ENCODE measurements around the gene TCF7. TPM values are rescaled to one million over a fixed set of nuclear protein-coding genes. Genes with fewer than 3 reads are reported as not detected.

The TCF7 gene
- total and polyA plus RNA-seq, 2 of the 13 experiments (the other 11 are each of a cell fraction or from before 2014, with no cell fraction given), result 6.3 to 6.8 TPM

DNA sequence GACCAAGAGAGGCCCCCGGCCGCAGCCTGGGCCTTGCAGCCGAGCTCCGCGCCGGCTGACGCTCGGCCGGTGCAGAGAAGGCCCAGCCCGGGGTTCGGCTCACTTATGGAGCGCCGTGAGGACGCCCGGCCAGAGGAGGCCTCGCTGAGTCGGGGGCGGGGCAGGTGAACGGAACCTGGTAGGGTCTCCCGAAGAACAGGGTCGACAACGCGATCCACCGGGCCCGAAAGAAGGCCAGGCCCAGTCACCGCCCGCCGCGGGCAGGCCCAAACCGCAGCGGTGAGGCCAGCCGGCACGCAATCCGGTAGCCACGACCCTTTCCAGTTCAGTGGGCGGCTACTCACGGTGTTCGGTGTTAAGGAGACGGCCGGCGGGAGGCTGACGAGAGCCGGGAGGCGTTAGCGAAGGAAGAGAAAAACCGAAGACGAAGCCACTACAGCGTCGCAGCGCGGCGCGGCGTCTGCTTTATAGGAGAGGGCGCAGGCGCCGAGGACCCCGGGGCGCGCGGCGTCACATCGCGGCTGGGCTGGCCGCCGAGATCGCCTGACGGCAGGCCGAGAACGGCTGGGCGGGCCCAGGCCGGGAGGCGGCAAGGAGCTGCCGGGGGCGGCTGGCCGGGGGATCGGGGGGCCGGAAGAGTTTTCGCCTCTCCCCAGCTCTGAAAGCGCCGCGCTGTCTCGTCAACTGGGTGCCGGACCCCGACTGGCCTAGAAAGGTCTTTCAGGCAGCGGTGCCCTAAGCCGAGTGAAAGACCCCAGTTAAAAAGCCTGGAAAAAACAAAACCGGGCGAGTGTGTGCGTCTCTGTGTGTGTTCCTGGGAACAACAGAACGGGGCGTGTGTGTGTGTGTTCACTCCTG lies 62.3 kb downstream of the TCF7 start, which contains the start of gene SKP1 (continued):
- no peak for TF ChIP-seq CHD2 (IDR thresholded peaks at IDR 0.05; ENCODE audit: low read depth, low read length)
- no peak for TF ChIP-seq PAX8 (CRISPR knock-in tag; IDR thresholded peaks at IDR 0.05; ENCODE audit: borderline replicate concordance)
- TF ChIP-seq ZMYM4 (CRISPR knock-in tag; IDR thresholded peaks at IDR 0.05), result peak; percentile 94
- TF ChIP-seq RCOR2 (CRISPR knock-in tag; IDR thresholded peaks at IDR 0.05), result no peak
- peak; percentile 89; the same call in 1 of the 2 replicates for TF ChIP-seq ZSCAN30 (CRISPR knock-in tag; IDR thresholded peaks at IDR 0.05)
- TF ChIP-seq ZIK1 (CRISPR knock-in tag; IDR thresholded peaks at IDR 0.05; ENCODE audit: borderline replicate concordance, low read depth), result peak; percentile 59; the same call in 1 of the 2 replicates
- TF ChIP-seq, protein P1, sequence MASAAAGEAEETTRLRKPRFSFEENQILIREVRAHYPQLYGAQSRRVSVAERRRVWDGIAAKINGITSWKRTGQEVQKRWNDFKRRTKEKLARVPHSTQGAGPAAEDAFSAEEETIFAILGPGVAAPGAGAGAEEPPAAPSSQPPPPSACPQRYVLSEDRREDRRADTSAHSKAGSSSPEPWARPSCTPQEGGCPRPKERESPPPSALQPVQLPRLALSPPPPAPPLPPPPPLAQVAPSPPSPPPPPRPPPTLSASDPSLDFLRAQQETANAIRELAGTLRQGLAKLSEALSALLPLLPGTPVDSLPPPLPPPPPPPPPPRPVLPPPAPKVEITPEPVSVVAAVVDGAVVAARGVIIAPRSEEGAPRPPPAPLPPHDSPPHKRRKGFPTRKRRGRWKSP (CRISPR knock-in tag; IDR thresholded peaks at IDR 0.05), result peak; percentile 79
- TF ChIP-seq, protein P2, sequence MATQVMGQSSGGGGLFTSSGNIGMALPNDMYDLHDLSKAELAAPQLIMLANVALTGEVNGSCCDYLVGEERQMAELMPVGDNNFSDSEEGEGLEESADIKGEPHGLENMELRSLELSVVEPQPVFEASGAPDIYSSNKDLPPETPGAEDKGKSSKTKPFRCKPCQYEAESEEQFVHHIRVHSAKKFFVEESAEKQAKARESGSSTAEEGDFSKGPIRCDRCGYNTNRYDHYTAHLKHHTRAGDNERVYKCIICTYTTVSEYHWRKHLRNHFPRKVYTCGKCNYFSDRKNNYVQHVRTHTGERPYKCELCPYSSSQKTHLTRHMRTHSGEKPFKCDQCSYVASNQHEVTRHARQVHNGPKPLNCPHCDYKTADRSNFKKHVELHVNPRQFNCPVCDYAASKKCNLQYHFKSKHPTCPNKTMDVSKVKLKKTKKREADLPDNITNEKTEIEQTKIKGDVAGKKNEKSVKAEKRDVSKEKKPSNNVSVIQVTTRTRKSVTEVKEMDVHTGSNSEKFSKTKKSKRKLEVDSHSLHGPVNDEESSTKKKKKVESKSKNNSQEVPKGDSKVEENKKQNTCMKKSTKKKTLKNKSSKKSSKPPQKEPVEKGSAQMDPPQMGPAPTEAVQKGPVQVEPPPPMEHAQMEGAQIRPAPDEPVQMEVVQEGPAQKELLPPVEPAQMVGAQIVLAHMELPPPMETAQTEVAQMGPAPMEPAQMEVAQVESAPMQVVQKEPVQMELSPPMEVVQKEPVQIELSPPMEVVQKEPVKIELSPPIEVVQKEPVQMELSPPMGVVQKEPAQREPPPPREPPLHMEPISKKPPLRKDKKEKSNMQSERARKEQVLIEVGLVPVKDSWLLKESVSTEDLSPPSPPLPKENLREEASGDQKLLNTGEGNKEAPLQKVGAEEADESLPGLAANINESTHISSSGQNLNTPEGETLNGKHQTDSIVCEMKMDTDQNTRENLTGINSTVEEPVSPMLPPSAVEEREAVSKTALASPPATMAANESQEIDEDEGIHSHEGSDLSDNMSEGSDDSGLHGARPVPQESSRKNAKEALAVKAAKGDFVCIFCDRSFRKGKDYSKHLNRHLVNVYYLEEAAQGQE (IDR thresholded peaks at IDR 0.05; ENCODE audit: borderline replicate concordance in 1 of 2, low read depth in 1 of 2, low read length in 2 of 2), result peak in 1 of 2 experiments; percentile 53; a peak in 1 of 4 replicates
- TF ChIP-seq, protein P3, sequence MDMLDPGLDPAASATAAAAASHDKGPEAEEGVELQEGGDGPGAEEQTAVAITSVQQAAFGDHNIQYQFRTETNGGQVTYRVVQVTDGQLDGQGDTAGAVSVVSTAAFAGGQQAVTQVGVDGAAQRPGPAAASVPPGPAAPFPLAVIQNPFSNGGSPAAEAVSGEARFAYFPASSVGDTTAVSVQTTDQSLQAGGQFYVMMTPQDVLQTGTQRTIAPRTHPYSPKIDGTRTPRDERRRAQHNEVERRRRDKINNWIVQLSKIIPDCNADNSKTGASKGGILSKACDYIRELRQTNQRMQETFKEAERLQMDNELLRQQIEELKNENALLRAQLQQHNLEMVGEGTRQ (IDR thresholded peaks at IDR 0.05; ENCODE audit: low read depth, low read length), result no peak
- TF ChIP-seq, protein P3 (CRISPR knock-in tag; IDR thresholded peaks at IDR 0.05; ENCODE audit: borderline replicate concordance), result no peak
- TF ChIP-seq GPN1 (CRISPR knock-in tag; IDR thresholded peaks at IDR 0.05; ENCODE audit: borderline replicate concordance), result no peak
- TF ChIP-seq, protein P4, sequence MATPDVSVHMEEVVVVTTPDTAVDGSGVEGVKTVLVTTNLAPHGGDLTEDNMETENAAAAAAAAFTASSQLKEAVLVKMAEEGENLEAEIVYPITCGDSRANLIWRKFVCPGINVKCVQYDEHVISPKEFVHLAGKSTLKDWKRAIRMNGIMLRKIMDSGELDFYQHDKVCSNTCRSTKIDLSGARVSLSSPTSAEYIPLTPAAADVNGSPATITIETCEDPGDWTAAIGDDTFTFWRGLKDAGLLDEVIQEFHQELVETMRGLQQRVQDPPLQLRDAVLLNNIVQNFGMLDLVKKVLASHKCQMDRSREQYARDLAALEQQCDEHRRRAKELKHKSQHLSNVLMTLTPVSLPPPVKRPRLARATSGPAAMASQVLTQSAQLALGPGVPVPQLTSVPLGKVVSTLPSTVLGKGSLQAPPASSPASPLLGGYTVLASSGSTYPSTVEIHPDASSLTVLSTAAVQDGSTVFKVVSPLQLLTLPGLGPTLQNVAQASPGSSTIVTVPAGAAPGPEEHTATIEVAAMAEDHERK (CRISPR knock-in tag; IDR thresholded peaks at IDR 0.05; ENCODE audit: low read depth), result peak; percentile 53; the same call in 1 of the 2 replicates
- TF ChIP-seq ZC3H4 (CRISPR knock-in tag; IDR thresholded peaks at IDR 0.05; ENCODE audit: borderline replicate concordance), result no peak
- TF ChIP-seq, protein P5, sequence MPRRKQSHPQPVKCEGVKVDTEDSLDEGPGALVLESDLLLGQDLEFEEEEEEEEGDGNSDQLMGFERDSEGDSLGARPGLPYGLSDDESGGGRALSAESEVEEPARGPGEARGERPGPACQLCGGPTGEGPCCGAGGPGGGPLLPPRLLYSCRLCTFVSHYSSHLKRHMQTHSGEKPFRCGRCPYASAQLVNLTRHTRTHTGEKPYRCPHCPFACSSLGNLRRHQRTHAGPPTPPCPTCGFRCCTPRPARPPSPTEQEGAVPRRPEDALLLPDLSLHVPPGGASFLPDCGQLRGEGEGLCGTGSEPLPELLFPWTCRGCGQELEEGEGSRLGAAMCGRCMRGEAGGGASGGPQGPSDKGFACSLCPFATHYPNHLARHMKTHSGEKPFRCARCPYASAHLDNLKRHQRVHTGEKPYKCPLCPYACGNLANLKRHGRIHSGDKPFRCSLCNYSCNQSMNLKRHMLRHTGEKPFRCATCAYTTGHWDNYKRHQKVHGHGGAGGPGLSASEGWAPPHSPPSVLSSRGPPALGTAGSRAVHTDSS (CRISPR knock-in tag; conservative IDR thresholded peaks at IDR 0.05), result 0 out of 2 replicates have a peak, but pooled peaks have one; percentile 68
- TF ChIP-seq FOXO1 (CRISPR knock-in tag; IDR thresholded peaks at IDR 0.05), result peak; percentile 40; the same call in 1 of the 2 replicates
- no peak; the same call in 1 of the 2 replicates for TF ChIP-seq ZBTB8A (CRISPR knock-in tag; IDR thresholded peaks at IDR 0.05; ENCODE audit: borderline replicate concordance, low read depth)
- TF ChIP-seq HIVEP1 (CRISPR knock-in tag; IDR thresholded peaks at IDR 0.05), result peak; percentile 68; the same call in 1 of the 2 replicates

All from HepG2 (cell line).